Neural progenitor cell (in vitro differentiated cells): ENCODE data around the gene HES5.

ENCODE experiments used
- EZH2 ChIP-seq: fragments of 200-600 bp; sonication (generic); IDR thresholded peaks from 2 replicates; pipeline ENCODE4 v1.6.1; 2017; ENCODE audit warnings: antibody characterized with exemption, mild to moderate bottlenecking, moderate library complexity
- EZH2phosphoT487 ChIP-seq: fragments of 200-600 bp; sonication (generic); IDR thresholded peaks from 2 replicates; pipeline ENCODE4 v1.6.1; 2017; ENCODE audit warnings: antibody characterized with exemption
- TF ChIP-seq, protein P1 (sequence below): fragments of 200-600 bp; sonication (generic); IDR thresholded peaks from 2 replicates; pipeline ENCODE4 v1.5.1; 2017; ENCODE audit warnings: antibody characterized with exemption, mild to moderate bottlenecking

- TF ChIP-seq, protein P1, sequence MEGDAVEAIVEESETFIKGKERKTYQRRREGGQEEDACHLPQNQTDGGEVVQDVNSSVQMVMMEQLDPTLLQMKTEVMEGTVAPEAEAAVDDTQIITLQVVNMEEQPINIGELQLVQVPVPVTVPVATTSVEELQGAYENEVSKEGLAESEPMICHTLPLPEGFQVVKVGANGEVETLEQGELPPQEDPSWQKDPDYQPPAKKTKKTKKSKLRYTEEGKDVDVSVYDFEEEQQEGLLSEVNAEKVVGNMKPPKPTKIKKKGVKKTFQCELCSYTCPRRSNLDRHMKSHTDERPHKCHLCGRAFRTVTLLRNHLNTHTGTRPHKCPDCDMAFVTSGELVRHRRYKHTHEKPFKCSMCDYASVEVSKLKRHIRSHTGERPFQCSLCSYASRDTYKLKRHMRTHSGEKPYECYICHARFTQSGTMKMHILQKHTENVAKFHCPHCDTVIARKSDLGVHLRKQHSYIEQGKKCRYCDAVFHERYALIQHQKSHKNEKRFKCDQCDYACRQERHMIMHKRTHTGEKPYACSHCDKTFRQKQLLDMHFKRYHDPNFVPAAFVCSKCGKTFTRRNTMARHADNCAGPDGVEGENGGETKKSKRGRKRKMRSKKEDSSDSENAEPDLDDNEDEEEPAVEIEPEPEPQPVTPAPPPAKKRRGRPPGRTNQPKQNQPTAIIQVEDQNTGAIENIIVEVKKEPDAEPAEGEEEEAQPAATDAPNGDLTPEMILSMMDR = no peak
- TF ChIP-seq EZH2 (no peak), EZH2phosphoT487 (no peak)
Observed at GRCh38 chr1:2506007-2506860, 23.8 kb downstream of the HES5 start.
